HEK293 (cell line): ENCODE results near the gene S1PR2.

Source experiments
- CTCF ChIA-PET: fragments of 350-600 bp; formaldehyde crosslinking; extraction: SDS; loops from one replicate; lab custom pipeline; 2021; ENCODE audit warnings: antibody characterized with exemption; lab: Yijun Ruan, JAX
- POLR2A ChIA-PET: fragments of 300-600 bp; formaldehyde crosslinking; extraction: SDS; loops from one replicate; lab custom pipeline; 2020; ENCODE audit warnings: antibody characterized with exemption, inconsistent platforms; lab: Yijun Ruan, JAX
- H3K27ac ChIP-seq: fragments of 200-500 bp; sonication (Bioruptor generic); 2 replicates; pipeline ENCODE4 v1.5.1; 2014; ENCODE audit warnings: low read depth, low read length, control low read depth, inconsistent platforms; ENCODE audit errors: extremely low read depth
- H3K36me3 ChIP-seq, 2 experiments: fragments of 200-500 bp in 1 of 2; sonication (Bioruptor generic) in 1 of 2; 1 replicate in 1 of 2; 2 replicates in 1 of 2; pipeline ENCODE4 v1.5.1; 2014 to 2017; ENCODE audit warnings: inconsistent platforms in 2 of 2, low read length in 2 of 2; ENCODE audit not compliant: control insufficient read depth in 2 of 2, insufficient read depth in 1 of 2
- H3K4me1 ChIP-seq: fragments of 200-500 bp; sonication (Bioruptor generic); 2 replicates; pipeline ENCODE4 v1.5.1; 2014; ENCODE audit warnings: mild to moderate bottlenecking, low read length, inconsistent platforms; ENCODE audit not compliant: control insufficient read depth, insufficient read depth
- H3K4me3 ChIP-seq: 2 replicates; pipeline ENCODE4 v1.5.1; 2011; ENCODE audit warnings: low read depth, mild to moderate bottlenecking, control low read depth, low read length, moderate library complexity
- H3K9me3 ChIP-seq: fragments of 200-500 bp; sonication (Bioruptor generic); 2 replicates; pipeline ENCODE4 v1.5.1; 2014; ENCODE audit warnings: low read depth, low read length, inconsistent platforms; ENCODE audit not compliant: control insufficient read depth, insufficient read depth
- GLIS1 ChIP-seq: fragments of 450-650 bp; formaldehyde crosslinking; IDR thresholded peaks from 2 replicates; pipeline ENCODE4 v1.5.1; 2016; ENCODE audit warnings: missing biosample characterization, missing genetic modification characterization
- MEIS1 ChIP-seq: sonication (generic); formaldehyde crosslinking; IDR thresholded peaks from 2 replicates; pipeline ENCODE4 v1.8.1; 2022; ENCODE audit warnings: missing genetic modification reagents, mild to moderate bottlenecking, borderline replicate concordance
- OSR2 ChIP-seq: fragments of 450-650 bp; formaldehyde crosslinking; IDR thresholded peaks from 2 replicates; pipeline ENCODE4 v1.5.1; 2016; ENCODE audit warnings: missing biosample characterization, missing genetic modification characterization
- OVOL3 ChIP-seq: fragments of 450-650 bp; formaldehyde crosslinking; IDR thresholded peaks from 2 replicates; pipeline ENCODE4 v1.5.1; 2016; ENCODE audit warnings: missing biosample characterization, missing genetic modification characterization
- PBX3 ChIP-seq: sonication (generic); formaldehyde crosslinking; IDR thresholded peaks from 2 replicates; pipeline ENCODE4 v1.8.1; 2022; ENCODE audit warnings: mild to moderate bottlenecking, moderate library complexity, missing genetic modification reagents
- PRDM1 ChIP-seq: fragments of 450-650 bp; formaldehyde crosslinking; IDR thresholded peaks from 2 replicates; pipeline ENCODE4; 2016; ENCODE audit warnings: missing biosample characterization, missing genetic modification characterization
- SCRT1 ChIP-seq: fragments of 450-650 bp; formaldehyde crosslinking; IDR thresholded peaks from 2 replicates; pipeline ENCODE4 v1.5.1; 2016; ENCODE audit warnings: missing biosample characterization, missing genetic modification characterization, borderline replicate concordance
- WT1 ChIP-seq: fragments of 450-650 bp; formaldehyde crosslinking; IDR thresholded peaks from 2 replicates; pipeline ENCODE4 v1.5.1; 2016; ENCODE audit warnings: missing biosample characterization, missing genetic modification characterization
- ZBTB17 ChIP-seq: fragments of 450-650 bp; formaldehyde crosslinking; IDR thresholded peaks from 2 replicates; pipeline ENCODE4 v1.5.1; 2016; ENCODE audit warnings: missing biosample characterization, missing genetic modification characterization
- ZBTB21 ChIP-seq: fragments of 450-650 bp; formaldehyde crosslinking; IDR thresholded peaks from 2 replicates; pipeline ENCODE4 v1.5.1; 2017; ENCODE audit warnings: missing biosample characterization, missing genetic modification characterization
- ZBTB8A ChIP-seq: fragments of 450-650 bp; formaldehyde crosslinking; IDR thresholded peaks from 2 replicates; pipeline ENCODE4 v1.5.1; 2016; ENCODE audit warnings: missing biosample characterization, missing genetic modification characterization
- ZIC2 ChIP-seq: fragments of 450-650 bp; formaldehyde crosslinking; IDR thresholded peaks from 2 replicates; pipeline ENCODE4 v1.5.1; 2016; ENCODE audit warnings: missing biosample characterization, missing genetic modification characterization
- ZNF146 ChIP-seq: fragments of 450-650 bp; formaldehyde crosslinking; IDR thresholded peaks from 2 replicates; pipeline ENCODE4 v1.5.1; 2016; ENCODE audit warnings: missing biosample characterization, missing genetic modification characterization
- ZNF184 ChIP-seq: fragments of 450-650 bp; IDR thresholded peaks from 2 replicates; pipeline ENCODE4 v1.5.1; 2018; ENCODE audit warnings: missing biosample characterization, mild to moderate bottlenecking, missing genetic modification characterization
- ZNF223 ChIP-seq: fragments of 450-650 bp; formaldehyde crosslinking; IDR thresholded peaks from 2 replicates; pipeline ENCODE4 v1.5.1; 2016; ENCODE audit warnings: missing biosample characterization, missing genetic modification characterization
- ZNF266 ChIP-seq: fragments of 450-650 bp; formaldehyde crosslinking; IDR thresholded peaks from 2 replicates; pipeline ENCODE4 v1.5.1; 2016; ENCODE audit warnings: missing biosample characterization, missing genetic modification characterization, low read depth
- ZNF292 ChIP-seq: fragments of 450-650 bp; formaldehyde crosslinking; IDR thresholded peaks from 2 replicates; pipeline ENCODE4 v1.5.1; 2016; ENCODE audit warnings: low read depth, missing biosample characterization, missing genetic modification characterization, borderline replicate concordance
- ZNF37A ChIP-seq: fragments of 450-650 bp; IDR thresholded peaks from 2 replicates; pipeline ENCODE4 v1.5.1; 2018; ENCODE audit warnings: missing biosample characterization, missing genetic modification characterization
- ZNF416 ChIP-seq: fragments of 450-650 bp; formaldehyde crosslinking; IDR thresholded peaks from 2 replicates; pipeline ENCODE4 v1.5.1; 2016; ENCODE audit warnings: missing biosample characterization, missing genetic modification characterization
- ZNF433 ChIP-seq: fragments of 450-650 bp; formaldehyde crosslinking; IDR thresholded peaks from 2 replicates; pipeline ENCODE4 v1.5.1; 2016; ENCODE audit warnings: missing biosample characterization, missing genetic modification characterization, low read depth
- ZNF513 ChIP-seq: fragments of 450-650 bp; IDR thresholded peaks from 2 replicates; pipeline ENCODE4 v1.5.1; 2018; ENCODE audit warnings: missing biosample characterization, missing genetic modification characterization
- ZNF529 ChIP-seq: fragments of 450-650 bp; formaldehyde crosslinking; IDR thresholded peaks from 2 replicates; pipeline ENCODE4 v1.5.1; 2017; ENCODE audit warnings: missing genetic modification characterization, missing biosample characterization; ENCODE audit not compliant: insufficient replicate concordance
- ZSCAN16 ChIP-seq: fragments of 450-650 bp; formaldehyde crosslinking; IDR thresholded peaks from 2 replicates; pipeline ENCODE4 v1.5.1; 2016; ENCODE audit warnings: missing biosample characterization, missing genetic modification characterization
- TF ChIP-seq, protein P1 (sequence below): fragments of 450-650 bp; formaldehyde crosslinking; IDR thresholded peaks from 2 replicates; pipeline ENCODE4 v1.5.1; 2016; ENCODE audit warnings: missing biosample characterization, missing genetic modification characterization, low read depth
- TF ChIP-seq, protein P2 (sequence below): fragments of 450-650 bp; formaldehyde crosslinking; IDR thresholded peaks from 2 replicates; pipeline ENCODE4 v1.5.1; 2016; ENCODE audit warnings: missing biosample characterization, missing genetic modification characterization

The S1PR2 gene

DNA sequence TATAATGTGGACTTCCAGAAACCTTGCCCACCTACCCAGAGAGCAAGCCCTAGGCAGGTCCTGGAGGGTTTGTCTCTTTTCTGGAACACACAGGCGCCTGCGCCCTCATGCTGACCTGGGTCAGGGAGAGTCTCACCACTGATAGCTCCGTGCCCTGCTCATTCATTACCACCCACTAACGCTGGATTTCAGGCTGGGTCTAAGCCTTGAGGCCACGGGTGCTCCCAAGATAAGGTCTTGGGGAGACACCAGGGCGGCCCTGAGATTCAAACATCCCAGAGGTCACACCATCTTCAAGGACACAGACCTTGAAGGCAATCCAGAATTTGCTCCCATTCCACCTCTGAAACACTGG lies 5.1 kb downstream of the S1PR2 start:
- H3K27ac ChIP-seq: no peak overlapping the region
- ChIA-PET POLR2A (no interaction called here), CTCF (interaction anchor here (0.5 to 4.7 kb wide), 5 partner anchors 10 to 54 kb away, joined by 3 to 38 read pairs (median 4); no protein-coding TSS in a partner anchor)
- H3K9me3 ChIP-seq: no peaks in the 10 kb centered on the region
- H3K36me3 ChIP-seq: peaks cover 0 to 9% of the 10 kb centered on the region in 2 experiments; a peak in 1 of 3 replicates
- no peak overlapping the region for H3K4me3 ChIP-seq
- no peaks in the 10 kb centered on the region for H3K4me1 ChIP-seq
- TF ChIP-seq PRDM1 (tag by site-specific recombination) (no peak), WT1 (tag by site-specific recombination) (no peak), ZSCAN16 (tag by site-specific recombination) (no peak), MEIS1 (no peak)
- TF ChIP-seq, protein P1, sequence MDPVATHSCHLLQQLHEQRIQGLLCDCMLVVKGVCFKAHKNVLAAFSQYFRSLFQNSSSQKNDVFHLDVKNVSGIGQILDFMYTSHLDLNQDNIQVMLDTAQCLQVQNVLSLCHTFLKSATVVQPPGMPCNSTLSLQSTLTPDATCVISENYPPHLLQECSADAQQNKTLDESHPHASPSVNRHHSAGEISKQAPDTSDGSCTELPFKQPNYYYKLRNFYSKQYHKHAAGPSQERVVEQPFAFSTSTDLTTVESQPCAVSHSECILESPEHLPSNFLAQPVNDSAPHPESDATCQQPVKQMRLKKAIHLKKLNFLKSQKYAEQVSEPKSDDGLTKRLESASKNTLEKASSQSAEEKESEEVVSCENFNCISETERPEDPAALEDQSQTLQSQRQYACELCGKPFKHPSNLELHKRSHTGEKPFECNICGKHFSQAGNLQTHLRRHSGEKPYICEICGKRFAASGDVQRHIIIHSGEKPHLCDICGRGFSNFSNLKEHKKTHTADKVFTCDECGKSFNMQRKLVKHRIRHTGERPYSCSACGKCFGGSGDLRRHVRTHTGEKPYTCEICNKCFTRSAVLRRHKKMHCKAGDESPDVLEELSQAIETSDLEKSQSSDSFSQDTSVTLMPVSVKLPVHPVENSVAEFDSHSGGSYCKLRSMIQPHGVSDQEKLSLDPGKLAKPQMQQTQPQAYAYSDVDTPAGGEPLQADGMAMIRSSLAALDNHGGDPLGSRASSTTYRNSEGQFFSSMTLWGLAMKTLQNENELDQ (tag by site-specific recombination): no peak

DNA sequence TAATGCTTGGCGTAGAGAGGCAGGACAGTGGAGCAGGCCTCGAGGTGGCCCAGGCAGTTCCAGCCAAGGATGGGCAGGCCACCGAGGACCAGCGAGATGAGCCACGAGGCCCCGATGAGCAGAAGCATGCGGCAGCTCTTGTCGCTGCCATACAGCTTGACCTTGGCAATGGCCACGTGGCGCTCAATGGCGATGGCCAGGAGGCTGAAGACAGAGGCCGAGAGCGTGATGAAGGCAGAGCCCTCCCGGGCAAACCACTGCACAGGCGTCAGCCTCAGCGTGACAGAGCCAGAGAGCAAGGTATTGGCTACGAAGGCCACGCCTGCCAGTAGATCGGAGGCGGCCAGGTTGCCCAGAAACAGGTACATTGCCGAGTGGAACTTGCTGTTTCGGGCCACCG lies 6.8 kb downstream of the S1PR2 start:
- TF ChIP-seq ZNF146 (no peak), OSR2 (tag by site-specific recombination) (no peak), ZNF416 (tag by site-specific recombination) (no peak), GLIS1 (tag by site-specific recombination) (no peak), PBX3 (CRISPR knock-in tag) (no peak), ZNF223 (tag by site-specific recombination) (no peak), ZNF292 (no peak), OVOL3 (tag by site-specific recombination) (no peak), ZNF37A (tag by site-specific recombination) (no peak), ZBTB17 (tag by site-specific recombination) (no peak), ZNF266 (tag by site-specific recombination) (no peak)
- TF ChIP-seq, protein P2, sequence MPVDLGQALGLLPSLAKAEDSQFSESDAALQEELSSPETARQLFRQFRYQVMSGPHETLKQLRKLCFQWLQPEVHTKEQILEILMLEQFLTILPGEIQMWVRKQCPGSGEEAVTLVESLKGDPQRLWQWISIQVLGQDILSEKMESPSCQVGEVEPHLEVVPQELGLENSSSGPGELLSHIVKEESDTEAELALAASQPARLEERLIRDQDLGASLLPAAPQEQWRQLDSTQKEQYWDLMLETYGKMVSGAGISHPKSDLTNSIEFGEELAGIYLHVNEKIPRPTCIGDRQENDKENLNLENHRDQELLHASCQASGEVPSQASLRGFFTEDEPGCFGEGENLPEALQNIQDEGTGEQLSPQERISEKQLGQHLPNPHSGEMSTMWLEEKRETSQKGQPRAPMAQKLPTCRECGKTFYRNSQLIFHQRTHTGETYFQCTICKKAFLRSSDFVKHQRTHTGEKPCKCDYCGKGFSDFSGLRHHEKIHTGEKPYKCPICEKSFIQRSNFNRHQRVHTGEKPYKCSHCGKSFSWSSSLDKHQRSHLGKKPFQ (tag by site-specific recombination): no peak
- TF ChIP-seq, all 188 proteins: peak for 0
- no peak overlapping the region for H3K4me3 ChIP-seq
- no peak overlapping the region for H3K27ac ChIP-seq
- ChIA-PET POLR2A (no interaction called here), CTCF (no interaction called here)
- H3K9me3 ChIP-seq: no peaks in the 10 kb centered on the region
- no peaks in the 10 kb centered on the region for H3K4me1 ChIP-seq
- H3K36me3 ChIP-seq: peaks cover 0 to 9% of the 10 kb centered on the region in 2 experiments; a peak in 1 of 3 replicates

DNA sequence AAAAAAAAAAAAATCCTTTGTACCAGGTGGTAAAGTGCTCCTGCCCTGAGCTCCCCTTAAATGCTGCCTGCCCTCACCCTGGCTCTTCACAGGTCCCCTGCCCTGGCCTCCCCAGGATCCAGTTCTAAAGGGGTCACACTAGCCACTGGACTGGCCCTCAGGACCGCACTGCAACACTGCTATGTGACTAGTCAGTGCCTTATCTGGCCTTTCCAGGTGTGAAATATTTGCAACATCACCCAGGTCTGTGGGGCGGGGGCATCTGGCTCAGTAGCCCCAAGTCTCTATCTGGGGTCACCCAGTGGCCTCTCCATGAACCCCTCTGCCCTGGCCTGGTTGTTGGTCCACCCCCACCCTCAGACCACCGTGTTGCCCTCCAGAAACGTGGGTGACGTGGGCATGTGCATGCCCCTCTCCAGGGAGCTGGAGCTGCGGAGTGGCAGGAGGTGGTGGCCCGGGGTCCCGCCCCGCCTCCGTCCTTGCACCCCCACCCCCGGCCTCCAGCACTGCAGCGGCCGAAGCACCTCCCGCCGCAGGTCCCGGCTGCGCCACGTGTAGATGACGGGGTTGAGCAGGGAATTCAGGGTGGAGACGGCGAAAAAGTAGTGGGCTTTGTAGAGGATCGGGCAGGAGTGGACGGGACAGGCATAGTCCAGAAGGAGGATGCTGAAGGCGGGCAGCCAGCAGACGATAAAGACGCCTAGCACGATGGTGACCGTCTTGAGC lies 7.5 kb downstream of the S1PR2 start:
- no peak for TF ChIP-seq ZNF529 (tag by site-specific recombination)
- no peak for TF ChIP-seq SCRT1 (tag by site-specific recombination)
- TF ChIP-seq ZBTB21: no peak
- no peak for TF ChIP-seq ZNF184 (tag by site-specific recombination)
- TF ChIP-seq WT1 (tag by site-specific recombination): no peak
- no peak for TF ChIP-seq ZNF513 (tag by site-specific recombination)
- TF ChIP-seq ZBTB8A (tag by site-specific recombination): no peak
- TF ChIP-seq ZNF433 (tag by site-specific recombination): no peak
- TF ChIP-seq ZSCAN16 (tag by site-specific recombination): no peak
- no peak for TF ChIP-seq ZIC2
- TF ChIP-seq, all 188 proteins: peak for 0
- POLR2A ChIA-PET: interaction anchor here (0.6 to 0.7 kb wide), 2 partner anchors 8 to 34 kb away, joined by 3 to 5 read pairs; no protein-coding TSS in a partner anchor

More for the DNA sequence above, 7.5 kb downstream of the S1PR2 start:
- Histone ChIP-seq H3K4me1 (no peaks in the 10 kb centered on the region), H3K27ac (no peak overlapping the region), H3K36me3 (peaks cover 0 to 9% of the 10 kb centered on the region in 2 experiments; a peak in 1 of 3 replicates), H3K9me3 (no peaks in the 10 kb centered on the region), H3K4me3 (no peak overlapping the region)
- CTCF ChIA-PET: interaction anchor here (0.6 to 1.0 kb wide), 3 partner anchors 15 to 196 kb away, joined by 3 to 4 read pairs (median 3); no protein-coding TSS in a partner anchor
